HG02798 (cell line): ENCODE measurements around the gene ZSCAN32.

ENCODE experiments used
- ATAC-seq: cut with Tn5 transposase; IDR thresholded peaks from one replicate; pipeline ENCODE4 v1.9.1; 2021; ENCODE audit warnings: mild to moderate bottlenecking; ENCODE audit not compliant: unreplicated experiment, poor library complexity

ZSCAN32 gene

DNA sequence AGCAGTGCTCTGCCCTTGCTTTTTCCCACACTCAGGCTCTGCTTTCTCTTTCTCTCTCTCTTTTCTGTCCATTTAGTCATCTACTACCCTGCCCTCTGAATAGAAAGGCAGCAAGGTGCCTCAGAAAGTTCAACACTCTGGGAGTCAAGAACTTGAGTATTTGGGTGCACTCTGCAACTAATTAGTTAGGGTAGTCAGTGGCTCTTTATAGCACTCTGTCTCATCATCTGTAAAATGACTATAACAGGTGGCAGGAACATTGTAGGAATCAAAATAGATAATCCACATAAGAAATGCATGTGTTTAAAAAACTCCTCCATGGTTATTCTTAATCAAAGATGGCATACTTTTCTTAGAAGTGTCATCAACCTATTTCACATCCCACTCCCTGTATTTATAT lies 37.9 kb downstream of the ZSCAN32 start:
- no peak for ATAC-seq

DNA sequence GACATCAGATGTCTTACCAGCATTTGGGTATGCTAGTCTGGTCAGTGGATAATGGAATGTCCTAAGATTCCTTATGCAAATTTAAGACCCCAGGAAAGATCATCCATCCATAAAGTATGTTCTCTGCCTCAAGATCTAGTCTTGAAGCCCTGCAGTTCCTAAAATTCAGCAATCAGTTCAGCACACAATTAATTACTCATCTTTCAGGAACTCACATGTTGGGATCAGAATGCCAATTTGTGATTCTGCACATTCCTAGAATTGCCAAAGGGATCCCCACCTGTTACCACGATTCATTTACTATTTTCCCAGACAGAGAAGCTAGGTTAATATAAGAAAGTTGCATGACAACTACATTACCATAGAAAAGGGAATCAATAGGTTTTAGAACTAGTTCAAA lies 41.9 kb downstream of the ZSCAN32 start:
- no peak for ATAC-seq

DNA sequence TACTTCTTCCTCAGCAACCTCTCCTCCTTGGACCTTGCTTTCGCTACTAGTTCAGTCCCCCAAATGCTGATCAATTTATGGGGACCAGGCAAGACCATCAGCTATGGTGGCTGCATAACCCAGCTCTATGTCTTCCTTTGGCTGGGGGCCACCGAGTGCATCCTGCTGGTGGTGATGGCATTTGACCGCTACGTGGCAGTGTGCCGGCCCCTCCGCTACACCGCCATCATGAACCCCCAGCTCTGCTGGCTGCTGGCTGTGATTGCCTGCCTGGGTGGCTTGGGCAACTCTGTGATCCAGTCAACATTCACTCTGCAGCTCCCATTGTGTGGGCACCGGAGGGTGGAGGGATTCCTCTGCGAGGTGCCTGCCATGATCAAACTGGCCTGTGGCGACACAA lies 44.7 kb downstream of the ZSCAN32 start:
- no peak for ATAC-seq

DNA sequence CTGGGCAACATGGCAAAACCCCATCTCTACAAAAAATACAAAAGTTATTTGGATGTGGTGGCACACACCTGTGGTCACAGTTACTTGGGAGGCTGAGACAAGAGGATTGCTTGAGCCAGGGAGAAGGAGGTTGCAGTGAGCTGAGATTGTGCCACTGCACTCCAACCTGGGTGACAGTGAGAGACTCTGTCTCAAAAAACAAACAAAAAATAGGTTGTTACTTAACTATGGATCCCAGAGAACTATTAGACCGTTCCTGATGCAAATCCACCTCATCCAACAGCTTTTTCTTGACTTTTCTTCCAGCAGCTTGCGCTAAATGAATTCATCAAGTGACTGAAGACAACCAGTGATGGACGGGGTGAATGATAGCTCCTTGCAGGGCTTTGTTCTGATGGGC lies 45.2 kb downstream of the ZSCAN32 start, which contains the start of gene OR2C1:
Gene OR2C1, plus strand, starts transcription at position 301 of the 400 bp plus-strand sequence. Its CDS starts 52 bp downstream, at position 353.
- ATAC-seq = no peak

DNA sequence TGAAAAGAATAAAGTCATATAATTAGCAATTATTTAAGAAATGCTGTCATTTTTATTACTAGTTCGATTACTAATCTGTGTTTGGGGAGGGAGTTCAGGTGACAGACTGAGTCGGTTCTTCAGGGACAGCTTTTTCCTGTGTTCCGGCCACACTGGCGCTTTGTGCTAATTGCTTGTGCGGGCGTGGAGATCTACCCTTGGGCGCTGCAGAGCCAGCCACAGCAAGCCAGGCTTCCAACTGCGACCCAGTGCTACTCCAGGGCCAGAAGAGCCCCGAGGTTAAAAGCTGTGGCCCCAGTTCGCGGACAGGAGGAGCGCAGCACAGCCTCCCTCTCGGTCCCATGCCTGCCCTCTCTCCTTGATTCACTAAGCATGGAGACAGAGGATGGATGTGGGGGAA lies 51.6 kb downstream of the ZSCAN32 start:
- ATAC-seq = no peak

DNA sequence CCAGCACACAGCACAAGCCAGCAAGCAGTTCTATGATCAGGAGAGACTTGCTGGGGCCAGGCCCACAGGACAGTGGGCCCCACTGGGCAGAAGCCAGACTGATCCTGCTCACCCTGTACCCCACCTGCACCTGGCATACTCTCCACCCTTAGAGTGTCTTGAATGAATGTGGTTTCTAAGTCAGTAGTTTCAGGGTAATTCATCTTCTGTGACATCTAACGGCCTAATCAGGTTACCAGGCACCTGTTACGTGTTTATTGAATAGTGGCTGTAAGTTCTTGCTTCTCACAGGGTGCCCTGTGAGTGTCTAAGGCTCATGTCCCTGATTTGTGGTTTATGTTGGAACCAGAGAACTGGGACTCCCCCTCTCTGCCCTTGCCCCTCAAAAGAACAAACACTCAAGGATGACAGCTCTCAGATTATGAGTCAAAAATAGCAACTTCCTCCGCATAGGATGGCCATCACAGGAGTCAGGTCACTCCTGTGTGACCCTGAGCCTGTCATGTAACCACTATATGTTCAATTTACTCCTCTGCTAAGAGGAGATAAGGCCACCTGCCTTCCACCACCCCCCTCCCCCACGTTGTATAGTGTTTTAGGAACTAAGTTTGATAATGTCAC lies 52.1 kb downstream of the ZSCAN32 start:
- ATAC-seq = no peak

DNA sequence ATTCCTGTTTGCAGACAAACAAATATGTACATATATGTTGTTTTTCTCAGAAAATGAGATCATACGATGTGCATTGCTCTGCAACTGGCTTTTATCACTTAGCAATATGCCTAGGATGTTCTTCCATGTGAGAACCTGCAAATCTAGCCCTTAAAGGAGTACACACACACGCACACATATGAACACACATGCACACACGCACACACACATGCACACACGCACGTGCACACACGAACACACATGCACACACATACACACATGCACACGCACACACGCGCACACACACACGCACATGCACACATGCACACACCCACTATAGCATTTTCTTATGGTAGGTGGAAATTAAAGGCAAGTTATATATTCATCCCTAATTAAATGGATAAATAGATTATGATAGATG lies 53.2 kb downstream of the ZSCAN32 start:
- no peak for ATAC-seq

DNA sequence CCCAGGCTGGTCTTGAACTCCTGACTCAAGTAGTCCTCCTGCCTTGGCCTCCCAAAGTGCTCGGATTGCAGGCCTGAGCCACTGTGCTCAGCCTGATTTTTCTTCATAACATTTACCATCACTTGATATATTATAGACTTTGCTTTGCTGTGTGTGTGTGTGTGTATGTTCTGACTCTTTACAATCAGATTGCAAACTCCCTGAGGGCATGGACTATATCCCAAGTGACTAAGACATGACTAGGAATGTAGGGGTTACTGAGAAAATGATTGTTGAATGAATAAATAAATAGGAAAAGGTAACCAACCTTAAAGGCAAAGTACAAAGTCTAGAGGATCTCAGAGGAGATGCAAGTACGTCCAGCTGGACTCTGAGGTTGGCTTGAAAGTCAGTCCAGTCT lies 54.8 kb downstream of the ZSCAN32 start:
- ATAC-seq = no peak
